Smooth muscle cell (in vitro differentiated cells): ENCODE data around the gene EIPR1. TPM values are rescaled to one million over a fixed set of nuclear protein-coding genes. Genes with fewer than 3 reads are reported as not detected.

Experiments used
- DNase-seq: peaks from one replicate; lab custom pipeline; 2025; ENCODE audit not compliant: unreplicated experiment; lab: John Stamatoyannopoulos, UW
- H2AFZ ChIP-seq: fragments of 200-600 bp; sonication (generic); 2 replicates; pipeline ENCODE4 v1.6.0; 2016; ENCODE audit warnings: antibody characterized with exemption, low read depth, mild to moderate bottlenecking
- H3F3A ChIP-seq: fragments of 200-600 bp; sonication (generic); 2 replicates; pipeline ENCODE4 v1.6.0; 2017; ENCODE audit warnings: antibody characterized with exemption, low read depth
- H3K27ac ChIP-seq: fragments of 200-600 bp; sonication (generic); 2 replicates; pipeline ENCODE4 v1.5.1; 2016; ENCODE audit warnings: low read depth, mild to moderate bottlenecking
- H3K27me3 ChIP-seq: fragments of 200-600 bp; sonication (generic); 2 replicates; pipeline ENCODE4 v1.6.1; 2016; ENCODE audit warnings: low read depth, mild to moderate bottlenecking
- H3K36me3 ChIP-seq: fragments of 200-600 bp; sonication (generic); 2 replicates; pipeline ENCODE4 v1.5.1; 2016; ENCODE audit warnings: low read depth
- H3K4me1 ChIP-seq: fragments of 200-600 bp; sonication (generic); 2 replicates; pipeline ENCODE4 v1.5.1; 2016; ENCODE audit warnings: low read depth
- H3K4me2 ChIP-seq: fragments of 200-600 bp; sonication (generic); 2 replicates; pipeline ENCODE4 v1.6.0; 2016; ENCODE audit warnings: mild to moderate bottlenecking
- H3K4me3 ChIP-seq: fragments of 200-600 bp; sonication (generic); 2 replicates; pipeline ENCODE4 v1.5.1; 2016; ENCODE audit warnings: mild to moderate bottlenecking
- H3K79me2 ChIP-seq: fragments of 200-600 bp; sonication (generic); 2 replicates; pipeline ENCODE4 v1.6.0; 2016; ENCODE audit warnings: low read depth, mild to moderate bottlenecking
- H3K9ac ChIP-seq: fragments of 200-600 bp; sonication (generic); 2 replicates; pipeline ENCODE4 v1.6.0; 2016; ENCODE audit warnings: low read depth
- H3K9me3 ChIP-seq: fragments of 200-600 bp; sonication (generic); replicated peaks from 2 replicates; pipeline ENCODE4 v1.5.1; 2016; ENCODE audit warnings: low read depth
- H4K20me1 ChIP-seq: fragments of 200-600 bp; sonication (generic); 2 replicates; pipeline ENCODE4 v1.6.0; 2016; ENCODE audit warnings: low read depth
- WGBS: methylation state at CpG from one replicate; pipeline ENCODE4 v1.1.7; 2016; ENCODE audit warnings: low lambda C conversion rate; 5-methylcytosine and 5-hydroxymethylcytosine counted together
- polyA plus RNA-seq: library from polyadenylated mRNA; unstranded; fragments of >200 nt; fragmentation: Nextera tagmentation; extraction: Ambion mirVana; gene quantifications from 2 replicates; pipeline ENCODE4 v1.2.1, GENCODE V29; 2016
- total RNA-seq: library from RNA; depleted of rRNA; stranded (reverse); fragments of >200 nt; gene quantifications from 2 replicates; pipeline ENCODE4 v1.2.3, GENCODE V29; 2014
- TF ChIP-seq, protein P1 (sequence below): fragments of 200-600 bp; sonication (generic); IDR thresholded peaks from 2 replicates; pipeline ENCODE4 v1.5.1; 2017; ENCODE audit warnings: borderline replicate concordance, mild to moderate bottlenecking, antibody characterized with exemption; ENCODE audit not compliant: insufficient read depth, poor library complexity, severe bottlenecking

The EIPR1 gene
- total and polyA plus RNA-seq, 2 experiments from 2014 or later: 18.5 to 23.1 TPM

DNA sequence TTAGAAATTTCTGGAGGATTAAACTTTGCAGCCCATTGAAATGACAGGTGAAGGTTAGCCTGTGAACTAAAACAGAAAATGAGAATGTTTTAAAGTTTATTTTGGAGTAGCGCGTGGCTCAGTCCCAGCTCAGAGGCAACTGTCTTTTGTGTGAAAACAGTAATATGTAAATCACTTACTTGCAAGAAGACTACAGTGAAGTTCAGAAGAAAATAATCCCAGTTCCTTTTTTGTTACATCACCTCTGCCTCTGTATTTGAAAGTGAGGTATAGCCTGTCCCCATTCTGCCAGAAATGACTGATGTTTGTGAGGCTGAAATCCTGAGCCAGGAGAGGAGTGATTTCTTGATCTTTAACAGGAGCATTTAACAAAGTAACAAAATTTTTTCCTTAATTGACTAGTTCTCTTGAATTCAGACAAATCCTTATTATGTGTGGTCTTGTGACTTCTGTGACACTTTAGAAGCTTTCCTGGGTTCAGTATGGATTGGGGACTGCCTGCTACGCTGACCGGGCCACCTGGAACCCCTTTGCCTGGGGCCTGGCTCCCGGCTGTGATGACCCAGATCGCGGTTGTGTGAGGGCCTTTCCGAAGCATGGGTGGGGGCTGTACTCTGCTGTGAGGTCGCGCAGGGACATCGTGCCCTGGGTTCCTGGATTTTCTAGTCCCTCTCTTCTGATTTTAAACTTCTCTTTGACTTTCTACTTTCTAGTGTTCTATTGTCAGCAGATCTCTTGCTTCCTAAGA, 26.1 kb upstream of the EIPR1 start:
- H3K4me2 ChIP-seq: no peak overlapping the region
- TF ChIP-seq, protein P1, sequence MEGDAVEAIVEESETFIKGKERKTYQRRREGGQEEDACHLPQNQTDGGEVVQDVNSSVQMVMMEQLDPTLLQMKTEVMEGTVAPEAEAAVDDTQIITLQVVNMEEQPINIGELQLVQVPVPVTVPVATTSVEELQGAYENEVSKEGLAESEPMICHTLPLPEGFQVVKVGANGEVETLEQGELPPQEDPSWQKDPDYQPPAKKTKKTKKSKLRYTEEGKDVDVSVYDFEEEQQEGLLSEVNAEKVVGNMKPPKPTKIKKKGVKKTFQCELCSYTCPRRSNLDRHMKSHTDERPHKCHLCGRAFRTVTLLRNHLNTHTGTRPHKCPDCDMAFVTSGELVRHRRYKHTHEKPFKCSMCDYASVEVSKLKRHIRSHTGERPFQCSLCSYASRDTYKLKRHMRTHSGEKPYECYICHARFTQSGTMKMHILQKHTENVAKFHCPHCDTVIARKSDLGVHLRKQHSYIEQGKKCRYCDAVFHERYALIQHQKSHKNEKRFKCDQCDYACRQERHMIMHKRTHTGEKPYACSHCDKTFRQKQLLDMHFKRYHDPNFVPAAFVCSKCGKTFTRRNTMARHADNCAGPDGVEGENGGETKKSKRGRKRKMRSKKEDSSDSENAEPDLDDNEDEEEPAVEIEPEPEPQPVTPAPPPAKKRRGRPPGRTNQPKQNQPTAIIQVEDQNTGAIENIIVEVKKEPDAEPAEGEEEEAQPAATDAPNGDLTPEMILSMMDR: no peak
- peaks cover 3% of the 10 kb centered on the region for H3K79me2 ChIP-seq
- H3K36me3 ChIP-seq: no peaks in the 10 kb centered on the region
- no peak for DNase-seq
- no peak overlapping the region for H3K4me3 ChIP-seq
- no peak overlapping the region for H3K27ac ChIP-seq
- H4K20me1 ChIP-seq: peaks cover 17% of the 10 kb centered on the region
- H2AFZ ChIP-seq: no peak overlapping the region
- H3F3A ChIP-seq: no peaks in the 10 kb centered on the region
- H3K27me3 ChIP-seq: no peaks in the 10 kb centered on the region
- no peaks in the 10 kb centered on the region for H3K4me1 ChIP-seq
- H3K9ac ChIP-seq: no peak overlapping the region
- 96% methylated on average over 11 of the region's 11 CpGs for WGBS
- no peaks in the 10 kb centered on the region for H3K9me3 ChIP-seq

DNA sequence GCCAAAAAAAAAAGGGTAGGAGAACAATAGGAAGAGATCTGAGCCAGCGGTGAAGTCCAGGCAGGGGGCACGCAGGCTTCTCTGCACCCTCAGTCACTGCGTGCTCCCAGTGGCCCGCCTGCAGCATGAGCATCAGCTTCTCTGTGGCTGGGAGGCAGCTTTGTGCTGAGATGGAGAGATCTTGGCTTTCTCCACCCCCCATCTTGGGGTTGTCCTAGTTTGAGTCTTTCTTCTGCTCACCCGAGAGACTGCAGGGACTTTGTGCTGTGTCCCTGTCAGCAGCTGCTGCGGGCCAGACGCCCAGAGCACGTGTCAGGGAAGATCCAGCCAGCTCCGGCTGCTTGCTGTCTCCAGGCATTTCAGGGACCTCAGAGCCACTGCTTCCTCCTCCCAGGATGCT, 22.2 kb upstream of the EIPR1 start:
- TF ChIP-seq, protein P1: no peak
- no peaks in the 10 kb centered on the region for H3F3A ChIP-seq
- H3K27ac ChIP-seq: no peak overlapping the region
- H3K4me1 ChIP-seq: no peaks in the 10 kb centered on the region
- H4K20me1 ChIP-seq: peaks cover 21% of the 10 kb centered on the region
- H2AFZ ChIP-seq: no peak overlapping the region
- peaks cover 14% of the 10 kb centered on the region for H3K79me2 ChIP-seq
- no peak overlapping the region for H3K4me2 ChIP-seq
- peaks cover 17% of the 10 kb centered on the region for H3K36me3 ChIP-seq
- H3K27me3 ChIP-seq: no peaks in the 10 kb centered on the region
- H3K9ac ChIP-seq: no peak overlapping the region
- DNase-seq: no peak
- H3K4me3 ChIP-seq: no peak overlapping the region
- H3K9me3 ChIP-seq: peaks cover 12% of the 10 kb centered on the region
- WGBS: 91% methylated on average over 9 of the region's 9 CpGs

DNA sequence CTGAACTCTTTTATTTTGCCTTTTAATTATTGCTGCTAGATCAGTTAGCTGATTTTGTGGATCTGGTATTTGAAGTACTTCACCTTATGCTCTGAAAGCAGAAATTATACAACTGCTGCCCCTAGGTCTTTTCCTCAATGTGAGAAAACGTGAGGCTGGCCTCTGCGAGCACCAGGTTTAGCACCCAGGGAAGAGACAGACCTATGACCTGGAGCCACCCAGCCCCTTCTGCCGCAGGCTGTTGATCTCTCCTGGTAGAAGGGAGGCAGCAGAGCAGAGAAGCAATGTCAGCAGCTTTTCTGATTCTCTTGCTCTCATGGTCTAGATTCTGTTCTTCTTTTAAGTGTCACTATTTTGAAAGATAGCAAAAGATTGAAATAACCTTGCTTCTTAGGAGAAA, 21.8 kb upstream of the EIPR1 start:
- H3K79me2 ChIP-seq: peaks cover 14% of the 10 kb centered on the region
- no peaks in the 10 kb centered on the region for H3K27me3 ChIP-seq
- no peak overlapping the region for H3K27ac ChIP-seq
- peaks cover 17% of the 10 kb centered on the region for H3K36me3 ChIP-seq
- 91% methylated on average over 3 of the region's 3 CpGs for whole genome bisulfite sequencing
- H3K9me3 ChIP-seq: peaks cover 12% of the 10 kb centered on the region
- no peak overlapping the region for H3K9ac ChIP-seq
- H3F3A ChIP-seq: no peaks in the 10 kb centered on the region
- no peaks in the 10 kb centered on the region for H3K4me1 ChIP-seq
- peaks cover 20% of the 10 kb centered on the region for H4K20me1 ChIP-seq
- DNase-seq: no peak
- H3K4me2 ChIP-seq: no peak overlapping the region
- TF ChIP-seq, protein P1: no peak
- no peak overlapping the region for H2AFZ ChIP-seq
- H3K4me3 ChIP-seq: no peak overlapping the region

DNA sequence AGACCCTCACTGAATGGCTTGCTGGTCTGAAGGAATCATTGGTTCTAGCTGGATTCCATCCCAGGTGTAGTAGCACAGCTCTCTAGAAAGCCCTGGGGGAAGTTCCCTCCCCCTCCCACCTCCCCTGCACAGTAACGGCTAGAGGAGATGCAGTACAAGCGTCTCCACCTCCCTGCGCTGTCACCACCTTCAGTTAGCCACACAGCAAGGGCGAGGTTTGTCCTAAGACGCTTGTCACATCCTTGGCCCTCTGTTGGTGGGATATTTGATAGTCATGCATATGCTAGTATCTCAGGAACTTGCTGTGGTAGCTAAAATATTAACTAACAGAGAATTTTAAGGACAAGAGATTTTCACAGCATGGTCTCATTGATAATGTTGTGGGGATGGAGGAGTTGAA, 21.2 kb upstream of the EIPR1 start:
- Histone ChIP-seq H3K4me3 (no peak overlapping the region), H3F3A (no peaks in the 10 kb centered on the region), H3K79me2 (peaks cover 13% of the 10 kb centered on the region), H3K36me3 (peaks cover 17% of the 10 kb centered on the region), H3K4me1 (no peaks in the 10 kb centered on the region), H3K4me2 (no peak overlapping the region), H2AFZ (no peak overlapping the region), H3K27me3 (no peaks in the 10 kb centered on the region), H3K27ac (no peak overlapping the region), H3K9me3 (peaks cover 12% of the 10 kb centered on the region), H3K9ac (no peak overlapping the region), H4K20me1 (peaks cover 19% of the 10 kb centered on the region)
- TF ChIP-seq, protein P1: no peak
- 87% methylated on average over 5 of the region's 5 CpGs for WGBS
- no peak for DNase-seq
